Common myeloid progenitor, CD34-positive (primary cell): ENCODE results near the gene PTPRD.

Experiments
- CTCF ChIA-PET: fragments of 350-600 bp; sonication (Branson Sonifier 250); formaldehyde crosslinking; loops from one replicate; lab custom pipeline; 2021; ENCODE audit warnings: antibody characterized with exemption; lab: Charles Lee
- POLR2A ChIA-PET: fragments of 350-600 bp; sonication (Branson Sonifier 250); formaldehyde crosslinking; loops from one replicate; lab custom pipeline; 2021; ENCODE audit warnings: antibody characterized with exemption; lab: Charles Lee
- DNase-seq, 3 donors: peaks; one replicate each; pipeline versions ENCODE4 v3.0.0 to v3.0.0-alpha.2; 2013
- H3K27ac ChIP-seq, 2 experiments: 1 replicate in 1 of 2; 2 replicates in 1 of 2; pipeline ENCODE4 v1.7.0; 2013; ENCODE audit warnings: inconsistent platforms in 2 of 2, low read length in 2 of 2, mild to moderate bottlenecking in 2 of 2, low read depth in 1 of 2, moderate library complexity in 1 of 2; ENCODE audit not compliant: severe bottlenecking in 2 of 2, insufficient read depth in 1 of 2, poor library complexity in 1 of 2
- H3K27me3 ChIP-seq, 5 experiments: replicated peaks in 2 of 5; 1 replicate in 3 of 5; 2 replicates in 2 of 5; pipeline versions ENCODE4 v1.6.1 to v1.7.0; 2013; ENCODE audit warnings: low read length in 4 of 5, mild to moderate bottlenecking in 2 of 5, moderate library complexity in 2 of 5, inconsistent platforms in 1 of 5; ENCODE audit not compliant: insufficient read depth in 5 of 5, control insufficient read depth in 4 of 5
- H3K36me3 ChIP-seq, 4 experiments: 1 replicate in 2 of 4; 2 replicates in 2 of 4; pipeline versions ENCODE4 v1.6.1 to v1.7.0; 2013; ENCODE audit warnings: low read length in 3 of 4, control low read depth in 1 of 4, mild to moderate bottlenecking in 1 of 4; ENCODE audit not compliant: control insufficient read depth in 4 of 4, insufficient read depth in 4 of 4
- H3K4me1 ChIP-seq, 4 experiments: 1 replicate in 3 of 4; 2 replicates in 1 of 4; pipeline versions ENCODE4 v1.6.1 to v1.7.1; 2013; ENCODE audit warnings: low read length in 3 of 4, mild to moderate bottlenecking in 3 of 4, control low read depth in 1 of 4, inconsistent platforms in 1 of 4, moderate library complexity in 1 of 4; ENCODE audit not compliant: control insufficient read depth in 4 of 4, insufficient read depth in 4 of 4; ENCODE audit errors: control extremely low read depth in 1 of 4
- H3K4me3 ChIP-seq, 7 experiments: 1 replicate in 4 of 7; 2 replicates in 3 of 7; pipeline versions ENCODE4 v1.5.1 to v1.7.0; 2013; ENCODE audit warnings: mild to moderate bottlenecking in 7 of 7, low read length in 6 of 7, moderate library complexity in 6 of 7, inconsistent platforms in 2 of 7, low read depth in 2 of 7, control low read depth in 1 of 7; ENCODE audit not compliant: insufficient read depth in 4 of 7, control insufficient read depth in 1 of 7; ENCODE audit errors: extremely low read depth in 1 of 7
- H3K9me3 ChIP-seq, 5 experiments: 1 replicate in 4 of 5; 2 replicates in 1 of 5; pipeline versions ENCODE4 v1.6.1 to v1.7.1; 2013; ENCODE audit warnings: low read length in 4 of 5, mild to moderate bottlenecking in 2 of 5, inconsistent platforms in 1 of 5, low read depth in 1 of 5, moderate library complexity in 1 of 5; ENCODE audit not compliant: control insufficient read depth in 4 of 5, insufficient read depth in 2 of 5; ENCODE audit errors: control extremely low read depth in 1 of 5
- WGBS: methylation state at CpG from one replicate; pipeline ENCODE4 v1.1.5; 2013; ENCODE audit not compliant: insufficient coverage; 5-methylcytosine and 5-hydroxymethylcytosine counted together

The PTPRD gene

DNA sequence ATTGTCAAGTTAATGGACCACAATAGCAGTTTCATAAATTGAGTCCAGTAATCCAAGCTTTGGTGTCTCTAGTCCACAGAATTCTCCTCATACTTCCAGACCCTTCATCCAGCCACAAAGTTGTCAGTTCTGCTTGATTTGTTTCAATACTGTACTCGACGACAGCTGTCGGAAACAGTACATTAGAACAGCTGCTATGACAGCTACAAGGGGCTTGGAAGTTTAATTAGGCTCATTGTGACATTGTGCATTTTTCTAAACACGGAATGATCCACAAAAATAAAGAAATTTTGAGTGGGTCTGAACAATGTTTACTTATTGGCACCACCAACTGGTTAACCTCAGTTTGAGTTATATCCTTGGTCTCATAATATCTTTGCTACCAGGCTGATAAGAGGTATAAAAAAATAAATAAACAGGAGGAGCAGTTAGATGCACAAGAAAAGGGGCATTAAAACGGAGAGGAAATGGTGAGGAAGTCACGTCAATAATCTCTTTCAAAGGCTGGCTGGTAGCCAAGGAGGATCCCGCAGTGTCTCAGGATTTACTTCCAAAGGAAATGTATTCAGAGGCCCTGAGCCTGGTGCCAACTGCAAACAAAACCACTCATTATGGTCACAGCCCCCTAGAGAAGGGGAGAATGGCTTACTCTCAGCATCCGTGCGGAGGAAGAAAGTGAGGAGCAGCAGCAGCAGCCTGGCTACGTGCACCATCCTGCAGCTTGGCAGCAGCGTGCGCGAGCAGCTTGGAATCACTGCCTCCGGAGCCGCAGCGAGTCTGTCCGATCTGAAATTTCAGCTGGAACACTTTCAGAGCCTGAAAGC, 1879.5 kb downstream of the PTPRD start:
- WGBS: 49% methylated on average over 8 of the region's 17 CpGs
- no peaks in the 10 kb centered on the region for H3K9me3 ChIP-seq
- no peaks in the 10 kb centered on the region for H3K36me3 ChIP-seq
- H3K4me3 ChIP-seq: peak overlapping the region in 5 of 7 experiments; percentile 45 to 73 (median 60)
- peaks cover 8 to 17% (median 13%) of the 10 kb centered on the region in 4 experiments for H3K4me1 ChIP-seq
- no peaks in the 10 kb centered on the region for H3K27me3 ChIP-seq
- H3K27ac ChIP-seq: no peak overlapping the region
- peak; percentile 14 to 68 (median 51) for DNase-seq
- ChIA-PET POLR2A (interaction anchor here (0.6 kb wide), 1 partner anchor 23 kb away, joined by 3 read pairs; no protein-coding TSS in a partner anchor), CTCF (interaction anchor here (1.0 kb wide), 1 partner anchor 18 kb away, joined by 3 read pairs; no protein-coding TSS in a partner anchor)

DNA sequence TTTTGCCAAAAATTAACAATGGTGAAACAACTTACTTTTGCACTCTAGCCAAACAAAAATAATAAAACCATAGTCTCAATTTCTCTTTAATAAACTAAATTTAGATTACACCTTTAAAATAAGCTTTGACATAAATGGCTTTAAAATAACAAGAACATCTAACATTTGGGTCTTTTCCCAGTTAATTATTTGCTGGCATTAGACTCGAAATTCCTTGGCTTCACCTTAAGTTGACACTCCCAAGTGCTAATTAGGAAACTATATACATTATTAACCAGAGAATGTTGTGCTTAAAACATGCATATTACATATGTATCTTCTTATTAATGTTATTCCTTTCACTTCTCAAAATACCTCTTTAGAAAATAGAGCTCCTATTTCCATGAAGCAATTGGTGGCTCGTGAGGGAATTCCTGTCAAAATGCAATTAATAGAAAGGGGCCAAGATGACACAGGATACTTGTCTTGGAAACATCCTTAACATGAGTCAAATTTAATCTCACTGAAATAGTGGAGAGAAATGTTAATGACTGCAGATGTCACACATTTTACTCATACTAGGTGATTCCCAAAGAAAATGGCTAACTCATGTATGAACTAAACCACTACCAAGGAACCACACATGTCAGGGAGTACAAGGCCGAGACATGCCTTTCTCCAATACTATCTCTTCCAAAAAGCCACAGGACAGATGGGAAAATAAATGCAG, 1880.3 kb downstream of the PTPRD start:
- WGBS: no CpG with 5 or more reads among the region's 3 CpGs
- no peaks in the 10 kb centered on the region for H3K9me3 ChIP-seq
- H3K27me3 ChIP-seq: no peaks in the 10 kb centered on the region
- no peaks in the 10 kb centered on the region for H3K36me3 ChIP-seq
- POLR2A ChIA-PET: no interaction called here
- no peak for DNase-seq
- H3K4me1 ChIP-seq: peaks cover 8 to 17% (median 13%) of the 10 kb centered on the region in 4 experiments
- H3K4me3 ChIP-seq: no peak overlapping the region
- H3K27ac ChIP-seq: no peak overlapping the region
- CTCF ChIA-PET: interaction anchor here (0.7 to 1.0 kb wide), 2 partner anchors 19 to 1602 kb away, joined by 3 read pairs; no protein-coding TSS in a partner anchor

DNA sequence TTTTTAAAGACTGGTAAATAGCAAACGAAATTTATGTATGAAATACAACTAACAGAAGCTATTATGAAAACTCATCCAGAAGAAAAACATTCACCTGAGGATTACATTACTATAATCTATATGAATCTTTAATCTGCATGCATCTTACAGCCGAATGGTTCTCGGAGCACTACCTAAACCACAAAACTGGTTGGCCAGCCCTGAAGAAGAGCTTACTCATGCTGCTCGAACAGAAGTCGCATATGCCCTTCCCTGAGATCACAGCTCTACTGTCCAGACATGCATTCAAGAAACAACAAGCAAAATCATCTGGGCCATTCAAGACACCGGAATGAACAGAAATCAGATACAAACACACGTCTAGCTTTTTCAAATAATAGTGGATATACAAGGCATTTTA, 1882.2 kb downstream of the PTPRD start:
- H3K27ac ChIP-seq: no peak overlapping the region
- ChIA-PET POLR2A (no interaction called here), CTCF (interaction anchor here (0.8 kb wide), 1 partner anchor 11 kb away, joined by 3 read pairs; no protein-coding TSS in a partner anchor)
- peak; percentile 32 to 79 (median 67) for DNase-seq
- no peaks in the 10 kb centered on the region for H3K36me3 ChIP-seq
- H3K4me1 ChIP-seq: peaks cover 8 to 17% (median 13%) of the 10 kb centered on the region in 4 experiments
- H3K9me3 ChIP-seq: no peaks in the 10 kb centered on the region
- peak overlapping the region in 1 of 7 experiments; percentile 19 for H3K4me3 ChIP-seq
- WGBS: no CpG with 5 or more reads among the region's 7 CpGs
- H3K27me3 ChIP-seq: no peaks in the 10 kb centered on the region

- ChIA-PET CTCF (interaction anchor here (1.3 to 1.4 kb wide), 2 partner anchors 9 to 36 kb away, joined by 3 to 4 read pairs; no protein-coding TSS in a partner anchor), POLR2A (no interaction called here)
- H3K36me3 ChIP-seq: no peaks in the 10 kb centered on the region
- no peaks in the 10 kb centered on the region for H3K27me3 ChIP-seq
- peaks cover 5 to 13% (median 7%) of the 10 kb centered on the region in 4 experiments for H3K4me1 ChIP-seq
- H3K9me3 ChIP-seq: no peaks in the 10 kb centered on the region
- WGBS: no CpG with 5 or more reads among the region's 2 CpGs
- H3K4me3 ChIP-seq: no peak overlapping the region
- no peak overlapping the region for H3K27ac ChIP-seq
- no peak for DNase-seq
These were observed 1883.9 kb downstream of the PTPRD start for GRCh38 chr9:8728910-8729309.

GRCh38 chr9:8727191-8727590, 1885.6 kb downstream of the PTPRD start:
- H3K27me3 ChIP-seq: no peaks in the 10 kb centered on the region
- CTCF ChIA-PET: interaction anchor here (1.3 kb wide), 1 partner anchor 104 kb away, joined by 3 read pairs; no protein-coding TSS in a partner anchor
- H3K4me3 ChIP-seq: no peak overlapping the region
- no CpG with 5 or more reads among the region's 2 CpGs for WGBS
- POLR2A ChIA-PET: no interaction called here
- peaks cover 0 to 6% (median 5%) of the 10 kb centered on the region in 4 experiments for H3K4me1 ChIP-seq
- H3K27ac ChIP-seq: no peak overlapping the region
- no peaks in the 10 kb centered on the region for H3K36me3 ChIP-seq
- H3K9me3 ChIP-seq: no peaks in the 10 kb centered on the region
- DNase-seq: no peak

GRCh38 chr9:8726692-8727091, 1886.1 kb downstream of the PTPRD start:
- H3K27ac ChIP-seq: no peak overlapping the region
- DNase-seq: no peak
- H3K4me1 ChIP-seq: peaks cover 0 to 6% (median 4%) of the 10 kb centered on the region in 4 experiments
- 95% methylated on average over 3 of the region's 4 CpGs for WGBS
- POLR2A ChIA-PET: no interaction called here
- CTCF ChIA-PET: interaction anchor here (1.3 kb wide), 1 partner anchor 105 kb away, joined by 3 read pairs; no protein-coding TSS in a partner anchor
- no peaks in the 10 kb centered on the region for H3K27me3 ChIP-seq
- H3K4me3 ChIP-seq: no peak overlapping the region
- H3K36me3 ChIP-seq: no peaks in the 10 kb centered on the region
- H3K9me3 ChIP-seq: no peaks in the 10 kb centered on the region
